Skeletal muscle cell (primary cell): ENCODE results near the gene PRM3.
"Not testable (repeated sequence)": the region's sequence is repeated elsewhere in the genome, so short reads cannot be mapped to it uniquely, and the experiment has no call there.

ENCODE experiments used
- DNase-seq: peaks from one replicate; pipeline ENCODE4 v3.0.0-alpha.2; 2010; ENCODE audit warnings: low read depth
- H3K4me3 ChIP-seq: 2 replicates; pipeline ENCODE4 v1.5.1; 2011; ENCODE audit warnings: low read depth, mild to moderate bottlenecking, control low read depth, low read length, moderate library complexity

PRM3 gene

DNA sequence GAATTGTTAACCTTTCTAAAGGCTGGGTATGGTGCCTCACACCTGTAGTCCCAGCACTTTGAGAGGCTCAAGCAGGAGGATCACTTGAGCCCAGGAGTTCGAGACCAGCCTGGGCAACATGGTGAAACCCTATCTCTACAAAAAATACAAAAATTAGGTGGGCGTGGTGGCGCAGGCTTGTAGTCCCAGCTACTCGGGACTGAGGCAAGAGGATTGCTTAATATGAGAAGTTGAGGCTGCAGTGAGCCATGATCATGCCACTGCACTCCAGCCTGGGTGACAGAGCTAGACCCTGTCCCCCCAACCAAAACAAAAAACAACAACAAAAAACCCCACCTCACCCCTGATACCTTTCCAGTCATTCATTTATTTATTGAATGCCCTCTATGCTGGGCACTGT is 16.3 kb upstream of the PRM3 start:
- DNase-seq, H3K4me3 ChIP-seq: not testable (repeated sequence)

DNA sequence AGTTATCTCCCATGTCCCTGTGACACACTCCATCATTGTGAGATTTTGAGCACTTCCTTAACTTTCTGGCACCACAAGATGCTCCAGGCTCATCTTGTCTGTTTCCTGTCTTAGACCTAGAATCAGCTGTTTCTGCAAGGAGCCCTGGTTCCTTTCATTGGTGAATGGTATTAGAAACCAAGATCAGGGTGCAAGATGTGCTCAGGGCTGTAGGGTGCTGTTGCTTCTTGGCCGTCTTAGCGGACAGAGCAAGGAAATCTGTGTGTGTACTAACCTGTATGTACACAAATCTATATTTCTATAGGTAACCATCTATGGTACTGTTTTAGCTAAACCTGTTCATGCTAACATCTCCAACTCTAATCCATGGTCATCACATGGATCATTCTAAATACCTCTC is 15.8 kb upstream of the PRM3 start:
- no peak overlapping the region for H3K4me3 ChIP-seq

DNA sequence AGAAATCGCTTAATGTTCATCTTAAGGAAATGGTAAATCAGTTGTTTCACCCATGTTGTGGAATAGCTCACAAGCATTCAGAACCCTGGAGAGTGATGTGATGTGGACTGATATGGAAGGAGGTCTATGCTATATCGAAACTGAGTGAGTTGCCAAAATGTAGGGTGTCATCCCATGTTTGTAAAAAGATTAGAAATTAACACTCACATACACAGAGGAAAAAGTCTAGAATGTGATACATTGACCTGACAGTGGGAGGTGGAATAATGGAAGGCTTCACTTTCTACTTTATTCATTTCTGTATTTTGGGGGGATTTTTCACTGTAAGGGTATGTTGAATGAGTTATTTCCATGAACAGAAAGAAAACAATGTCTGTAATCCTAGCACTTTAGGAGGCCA is 12.4 kb upstream of the PRM3 start:
- DNase-seq: no peak
- no peak overlapping the region for H3K4me3 ChIP-seq

More for the DNA sequence above, 15.8 kb upstream of the PRM3 start:
- DNase-seq: no peak

DNA sequence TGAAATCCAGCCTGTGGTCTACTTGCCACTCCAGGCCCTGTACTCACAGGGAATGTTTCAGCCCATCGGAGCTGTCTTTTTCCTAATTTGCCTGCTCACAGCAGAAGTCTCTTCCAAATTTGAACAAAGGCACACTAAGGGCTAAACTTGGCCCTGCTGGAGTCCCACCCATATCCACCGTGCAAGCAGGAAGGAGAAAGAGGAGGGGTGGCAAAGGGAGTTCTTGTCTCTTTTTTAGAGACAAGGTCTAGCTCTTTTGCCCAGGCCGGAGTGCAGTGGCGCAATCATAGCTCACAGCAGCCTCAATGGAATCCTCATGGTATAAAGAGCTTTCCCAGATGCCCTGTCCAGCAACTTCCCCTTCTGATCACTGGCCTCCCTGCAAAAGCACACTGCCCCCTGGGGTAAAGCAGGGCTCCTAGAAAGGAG is 10.4 kb upstream of the PRM3 start:
- no peak for DNase-seq
- no peak overlapping the region for H3K4me3 ChIP-seq

DNA sequence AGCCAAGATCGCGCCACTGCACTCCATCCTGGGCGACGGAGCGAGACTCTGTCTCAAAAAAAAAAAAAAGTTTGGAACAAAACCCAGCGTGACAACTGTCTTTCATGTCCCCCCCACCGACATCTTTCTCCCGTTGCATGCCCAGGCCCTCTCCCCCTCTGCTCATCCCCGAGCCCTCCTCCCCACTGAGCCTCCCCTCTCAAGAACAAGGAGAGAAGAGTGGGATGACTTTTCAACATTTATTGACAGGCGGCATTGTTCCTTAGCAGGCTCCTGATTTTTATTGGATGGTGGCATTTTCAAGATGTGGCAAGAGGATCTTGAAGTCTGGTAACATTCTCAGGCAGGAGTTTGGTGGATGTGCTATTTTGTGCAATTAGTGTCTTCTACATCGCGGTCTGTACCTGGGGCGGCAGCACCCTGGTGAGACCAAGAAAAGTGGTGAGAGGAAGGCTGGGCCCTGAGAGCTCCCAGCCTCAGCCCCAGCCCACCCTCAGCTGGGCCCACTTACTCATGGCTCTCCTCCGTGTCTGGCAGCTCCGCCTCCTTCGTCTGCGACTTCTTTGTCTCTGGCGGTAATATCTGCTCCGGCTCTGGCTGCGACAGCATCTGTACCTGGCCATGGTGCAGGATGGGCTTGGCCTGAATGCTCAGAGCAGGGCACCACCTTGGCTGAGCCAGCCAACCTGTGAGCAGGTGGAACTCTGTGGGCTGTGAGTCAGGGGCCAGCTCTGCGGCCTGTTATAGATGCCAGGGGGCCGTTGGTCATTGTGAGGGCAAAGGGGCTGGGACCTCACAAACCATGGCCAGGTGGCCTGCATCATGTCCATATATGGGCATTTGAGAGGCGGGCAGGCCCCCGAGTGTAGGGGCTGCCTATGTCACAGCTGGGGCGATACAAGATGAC is 7.4 kb upstream of the PRM3 start, which contains the start of gene PRM1:
Gene PRM1 (minus strand): TSS at position 715 of the 907 bp plus-strand sequence. CDS start 92 bp downstream, at position 623.
- no peak for DNase-seq
- no peak within 1 kb of the TSS for H3K4me3 ChIP-seq

DNA sequence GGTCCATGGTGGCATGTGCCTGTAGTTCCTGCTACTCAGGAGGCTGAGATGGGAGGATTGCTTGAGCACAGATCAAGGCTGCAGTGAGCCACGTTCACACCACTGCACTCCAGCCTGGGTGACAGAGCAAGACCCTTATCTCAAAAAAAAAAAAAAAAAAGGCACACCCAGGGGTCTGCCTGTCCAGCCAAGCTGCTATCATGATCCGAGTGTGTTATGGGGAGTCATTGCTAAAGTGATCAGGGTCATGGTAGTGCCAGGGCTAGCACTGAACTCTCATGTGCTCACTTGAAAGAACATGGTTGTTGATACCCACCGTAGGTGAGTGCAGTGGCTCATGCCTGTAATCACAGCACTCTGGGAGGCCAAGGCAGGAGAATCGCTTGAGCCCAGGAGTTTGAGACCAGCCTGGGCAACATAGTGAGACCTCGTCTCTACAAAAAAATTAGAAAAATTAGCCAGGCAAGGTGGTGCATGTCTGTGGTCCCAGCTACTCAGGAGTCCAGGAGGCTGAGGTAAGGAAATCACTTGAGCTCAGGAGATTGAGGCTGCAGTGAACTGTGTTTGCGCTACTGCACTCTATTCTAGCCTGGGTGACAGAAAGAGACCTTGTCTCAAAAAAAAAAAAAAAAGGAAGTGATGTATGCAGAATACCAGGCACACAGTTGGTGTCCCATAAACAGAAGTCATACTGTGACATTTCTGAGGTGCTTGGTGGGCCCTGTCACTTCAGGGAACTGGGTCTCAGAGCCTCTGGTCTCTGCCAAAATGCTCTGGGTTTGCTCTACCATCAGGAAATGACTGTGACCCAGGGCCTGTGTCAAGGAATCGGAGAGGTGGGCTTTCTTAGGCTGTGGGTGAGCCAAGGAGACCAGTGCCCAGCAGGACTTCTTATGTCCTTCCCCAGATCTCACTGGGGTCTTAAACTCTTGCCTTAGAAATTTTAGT is 5.5 kb upstream of the PRM3 start:
- H3K4me3 ChIP-seq: no peak overlapping the region
- no peak for DNase-seq

DNA sequence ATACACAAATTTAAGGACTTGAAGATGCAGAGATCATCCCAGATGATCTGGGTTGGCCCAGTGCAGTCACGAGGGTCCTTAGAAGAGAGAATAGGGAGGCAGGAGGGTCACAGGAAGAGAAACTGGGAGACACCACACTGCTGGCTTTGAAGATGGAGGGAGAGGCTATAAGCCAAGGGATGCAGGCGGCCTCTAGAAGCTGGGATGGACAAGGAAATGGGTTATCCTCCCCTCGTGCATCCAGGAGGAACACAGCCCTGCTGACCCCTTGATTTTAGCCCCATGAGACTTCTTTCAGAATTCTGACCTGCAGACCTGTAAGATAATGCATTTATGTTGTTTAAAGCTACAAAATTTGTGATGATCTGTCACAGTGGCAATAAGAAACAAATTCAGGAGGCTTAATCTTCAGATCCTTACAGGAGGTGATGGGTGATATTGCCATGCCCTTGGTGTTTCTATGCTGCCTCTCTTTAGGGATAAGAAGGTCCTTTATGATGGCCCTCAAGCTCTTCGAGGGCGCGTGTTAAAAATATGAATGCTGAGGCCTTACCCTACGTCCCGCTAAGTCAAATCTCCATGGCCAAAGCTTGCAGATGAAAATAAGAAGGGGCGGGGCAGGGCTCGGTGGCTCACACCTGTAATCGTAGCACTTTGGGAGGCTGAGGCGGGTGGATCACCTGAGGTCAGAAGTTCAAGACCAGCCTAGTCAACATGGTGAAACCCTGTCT is 4.3 kb upstream of the PRM3 start:
- DNase-seq: no peak
- no peak overlapping the region for H3K4me3 ChIP-seq

DNA sequence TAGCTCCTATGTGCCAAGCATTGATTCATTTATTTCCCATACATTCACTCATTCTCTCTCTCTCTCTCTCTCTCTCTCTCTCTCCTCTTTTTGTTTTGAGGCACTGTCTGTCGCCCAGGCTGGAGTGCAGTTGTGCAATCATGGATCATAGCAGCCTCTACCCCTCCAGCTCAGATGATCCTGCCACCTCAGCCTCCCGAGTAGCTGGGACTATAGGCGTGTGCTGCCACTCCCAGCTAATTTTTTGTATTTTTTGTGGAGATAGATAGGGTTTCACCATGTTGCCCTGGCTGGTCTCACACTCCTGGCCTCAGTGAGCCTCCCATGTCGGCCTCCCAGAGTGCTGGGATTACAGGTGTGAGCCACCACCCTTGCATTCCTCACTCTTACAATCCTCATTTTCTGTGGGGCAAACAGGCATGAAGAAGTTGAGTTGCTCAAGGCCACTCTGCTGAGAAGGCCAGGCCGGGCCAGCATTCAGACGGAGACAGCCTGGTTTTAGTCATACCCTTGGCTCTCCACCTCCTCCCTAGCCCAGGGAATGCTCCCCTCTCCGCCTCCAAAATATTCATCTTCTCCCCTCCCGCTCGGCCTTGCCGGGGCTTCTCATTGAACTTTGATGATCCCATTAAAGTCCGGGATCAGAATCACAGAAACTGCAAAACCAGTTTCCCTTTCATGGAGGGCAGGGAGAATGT is 3.6 kb upstream of the PRM3 start:
- no peak for DNase-seq

DNA sequence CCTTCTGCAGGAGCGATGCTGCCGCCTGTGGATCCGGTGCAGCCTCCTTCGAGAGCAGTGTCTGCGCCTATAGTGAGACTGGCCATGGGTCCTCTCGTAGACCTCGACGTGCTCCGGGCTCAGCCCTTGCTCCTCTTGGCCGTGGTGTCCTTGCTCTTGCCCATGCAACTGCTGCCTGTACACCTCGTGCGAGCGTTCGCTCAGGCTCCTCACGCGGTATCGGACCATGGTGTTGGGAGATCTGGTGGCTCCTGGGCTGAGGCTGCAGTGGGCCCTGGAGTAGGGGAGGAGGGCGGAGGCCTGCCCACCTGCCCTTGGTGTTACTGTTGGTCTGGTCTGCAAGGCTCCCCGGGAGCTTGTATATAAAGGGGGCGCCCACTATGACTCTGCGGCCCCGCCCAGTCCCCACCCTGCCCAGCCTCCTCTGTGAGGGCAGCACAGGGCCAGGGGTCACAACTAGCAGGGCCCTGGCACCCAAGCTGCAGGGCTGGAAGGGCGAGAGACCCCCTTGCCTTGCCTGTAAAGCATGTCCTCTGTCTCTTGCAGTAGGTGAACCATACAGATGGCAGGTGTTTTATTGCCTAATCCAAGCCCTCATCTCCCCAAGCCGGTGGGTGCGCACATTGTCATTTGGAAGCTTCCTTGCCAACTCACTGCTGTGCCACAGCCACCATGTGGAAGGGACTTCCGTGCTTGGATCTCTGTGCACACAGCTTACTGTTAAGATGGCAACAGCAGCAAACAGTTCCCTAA is 2.9 kb upstream of the PRM3 start, which contains the start of gene PRM2:
Gene PRM2 (minus strand): TSS at position 338 of the 753 bp plus-strand sequence. CDS start 110 bp downstream, at position 228.
- no peak within 1 kb of the TSS for H3K4me3 ChIP-seq
- no peak for DNase-seq

More for the DNA sequence above, 3.6 kb upstream of the PRM3 start:
- H3K4me3 ChIP-seq: no peak overlapping the region

DNA sequence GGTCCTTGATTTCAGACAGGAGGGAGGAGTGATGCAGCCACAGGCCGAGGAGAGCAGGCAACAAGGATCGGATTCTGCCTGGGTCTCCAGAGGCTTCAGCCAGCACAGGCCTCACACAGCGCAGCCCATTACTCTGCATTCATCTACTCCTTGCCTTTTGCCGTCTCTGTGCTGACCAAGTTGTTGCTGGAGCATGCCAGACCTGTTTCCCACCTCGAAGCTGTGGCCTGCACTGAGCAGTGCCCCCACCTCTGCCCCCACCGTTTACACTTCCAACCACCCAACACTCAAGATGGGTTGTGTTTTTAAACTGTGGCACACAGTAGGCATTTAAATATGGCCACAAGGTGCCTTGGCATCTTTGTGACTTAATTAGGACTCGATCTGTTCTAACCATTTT is 1.5 kb upstream of the PRM3 start:
- DNase-seq: no peak
- H3K4me3 ChIP-seq: no peak overlapping the region

DNA sequence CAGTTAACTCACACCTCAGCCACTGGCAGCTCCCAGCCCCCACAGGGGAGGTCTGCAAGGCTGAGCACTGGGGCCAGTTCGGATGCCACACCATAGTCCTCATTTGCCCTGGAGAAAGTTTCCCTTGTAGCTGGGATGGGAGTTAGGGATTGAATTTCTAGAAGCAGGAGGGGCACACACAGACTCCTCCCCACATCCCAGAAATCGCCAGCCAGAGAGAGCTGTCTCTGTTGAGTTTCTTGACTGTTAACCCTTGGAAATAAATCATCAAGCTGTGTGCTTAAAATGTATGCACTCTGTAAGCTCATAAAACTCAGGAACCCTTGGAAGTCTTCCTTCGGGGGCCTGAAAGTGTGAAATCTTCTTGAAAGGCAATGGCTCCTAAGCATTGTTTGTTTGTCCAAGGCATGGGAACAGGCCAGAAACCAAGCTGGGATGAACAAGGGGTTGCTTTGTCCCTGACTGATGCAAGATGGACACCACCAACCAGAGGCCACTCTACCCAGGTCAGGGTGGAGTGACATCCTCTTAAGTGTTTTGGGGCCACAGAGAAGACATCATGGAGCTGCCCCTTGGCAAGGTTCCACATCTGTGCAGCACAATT is 394 bp upstream of the PRM3 start:
- H3K4me3 ChIP-seq: no peak overlapping the region
- no peak for DNase-seq

DNA sequence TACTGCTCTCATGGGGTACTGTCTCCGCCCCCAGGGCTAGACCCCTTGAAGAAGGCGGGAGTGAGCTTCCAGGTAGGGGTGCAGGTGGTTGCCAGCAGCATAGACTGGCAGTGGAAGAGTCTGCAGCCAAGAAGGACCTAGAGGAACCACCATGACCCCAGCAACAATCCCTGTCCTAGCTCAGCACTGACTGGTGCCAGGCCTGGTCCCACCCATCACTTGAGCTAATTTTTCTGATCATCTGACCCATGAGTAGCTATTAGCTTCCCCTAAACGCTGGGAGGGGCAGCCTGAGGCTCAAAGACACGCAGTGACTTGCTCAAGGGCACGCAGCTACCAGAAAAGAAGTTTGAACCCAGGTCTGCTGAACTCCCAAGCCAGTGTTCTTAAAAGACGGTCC is 945 bp downstream of the PRM3 start:
- DNase-seq: no peak
- no peak overlapping the region for H3K4me3 ChIP-seq

DNA sequence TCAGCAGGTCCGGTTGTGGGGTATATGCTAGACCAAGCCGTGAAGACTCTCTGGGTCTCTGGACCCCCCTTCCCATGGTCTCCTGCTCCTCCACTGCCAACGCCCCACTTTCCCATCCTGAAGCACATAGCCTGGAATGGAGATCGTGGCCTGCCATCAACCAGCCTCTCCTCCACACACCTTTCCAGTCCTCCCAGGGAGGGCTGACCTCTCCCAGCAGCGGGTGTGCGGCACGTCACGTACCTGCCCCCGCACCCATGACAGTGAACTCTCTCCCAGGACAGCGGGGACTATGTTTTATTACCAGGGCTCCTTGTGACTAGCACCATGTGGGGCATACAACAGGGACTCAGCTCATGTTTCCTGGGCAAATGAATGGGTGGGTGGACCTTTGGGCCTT is 1.8 kb downstream of the PRM3 start:
- no peak overlapping the region for H3K4me3 ChIP-seq
- no peak for DNase-seq

DNA sequence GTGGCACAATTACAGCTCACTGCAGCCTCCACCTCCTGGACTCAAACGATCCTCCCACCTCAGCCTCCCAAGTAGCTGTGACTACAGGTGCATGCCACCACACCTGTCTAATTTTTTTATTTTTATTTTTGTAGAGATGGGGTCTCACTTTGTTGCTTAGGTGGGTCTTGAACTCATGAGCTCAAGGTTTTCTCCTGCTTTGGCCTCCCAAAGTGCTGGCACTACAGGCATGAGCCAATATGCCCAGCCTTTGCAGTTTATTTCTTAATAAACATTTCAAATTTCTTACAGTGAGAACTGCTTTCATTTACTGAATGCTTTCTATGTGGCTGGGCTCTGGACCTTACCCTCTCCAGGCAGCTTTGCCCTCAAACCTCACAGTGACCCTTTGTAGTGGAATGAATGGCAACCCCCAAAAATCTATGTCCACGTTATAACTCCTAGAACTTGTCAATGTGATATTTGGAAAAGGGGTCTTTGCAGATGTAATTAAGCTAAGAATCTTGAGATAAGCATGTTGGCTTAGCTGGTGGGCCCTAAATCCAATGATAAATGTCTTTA is 2.7 kb downstream of the PRM3 start:
- DNase-seq: no peak

DNA sequence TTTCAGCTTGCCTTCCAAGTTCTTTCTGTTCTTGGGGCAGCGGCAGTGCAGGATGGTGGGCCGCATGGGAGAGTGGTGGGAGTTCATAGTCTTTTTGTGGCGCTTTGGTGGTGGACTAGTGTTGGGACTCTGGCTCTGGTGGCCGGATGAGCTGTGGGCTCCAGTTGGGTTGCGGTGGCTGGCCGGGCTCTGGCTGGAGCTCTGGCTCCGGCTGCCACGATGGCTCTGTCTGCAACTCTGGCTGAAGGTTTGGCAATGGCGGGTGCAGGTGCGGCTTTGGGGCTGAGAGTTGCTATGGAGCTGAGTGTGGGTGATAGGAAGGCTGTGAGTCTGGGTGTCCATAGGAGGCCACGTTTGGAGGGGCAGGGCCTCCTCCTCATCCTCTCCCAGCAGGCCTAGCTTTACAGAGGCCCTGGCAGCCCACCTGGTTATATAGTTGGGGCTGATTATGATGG is 4.5 kb downstream of the PRM3 start, which contains the start of gene TNP2:
Gene TNP2 (minus strand): TSS at position 405 of the 455 bp plus-strand sequence. CDS start 63 bp downstream, at position 342.
- H3K4me3 ChIP-seq: no peak within 1 kb of the TSS
- DNase-seq: no peak

More for the DNA sequence above, 2.7 kb downstream of the PRM3 start:
- H3K4me3 ChIP-seq: no peak overlapping the region

DNA sequence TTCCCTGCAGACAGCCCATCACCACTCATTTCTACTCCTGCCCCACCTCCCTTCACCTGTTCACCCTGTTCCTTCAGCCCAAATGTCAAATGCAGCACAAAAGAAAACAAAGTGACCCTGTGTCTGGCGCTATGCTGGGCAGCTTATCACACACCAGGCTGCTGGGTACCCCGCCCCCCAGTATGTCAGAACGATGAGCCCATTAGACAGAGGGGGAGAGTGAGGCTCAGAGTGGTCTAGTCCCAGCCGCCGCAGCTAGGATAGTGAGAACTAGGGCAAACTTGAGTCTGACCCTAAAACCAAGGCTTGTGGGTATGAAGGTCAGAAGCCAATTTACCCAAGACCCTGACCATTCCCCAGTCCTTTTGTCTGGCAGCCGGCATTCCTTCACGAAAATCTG is 8.3 kb downstream of the PRM3 start:
- no peak overlapping the region for H3K4me3 ChIP-seq
- no peak for DNase-seq

DNA sequence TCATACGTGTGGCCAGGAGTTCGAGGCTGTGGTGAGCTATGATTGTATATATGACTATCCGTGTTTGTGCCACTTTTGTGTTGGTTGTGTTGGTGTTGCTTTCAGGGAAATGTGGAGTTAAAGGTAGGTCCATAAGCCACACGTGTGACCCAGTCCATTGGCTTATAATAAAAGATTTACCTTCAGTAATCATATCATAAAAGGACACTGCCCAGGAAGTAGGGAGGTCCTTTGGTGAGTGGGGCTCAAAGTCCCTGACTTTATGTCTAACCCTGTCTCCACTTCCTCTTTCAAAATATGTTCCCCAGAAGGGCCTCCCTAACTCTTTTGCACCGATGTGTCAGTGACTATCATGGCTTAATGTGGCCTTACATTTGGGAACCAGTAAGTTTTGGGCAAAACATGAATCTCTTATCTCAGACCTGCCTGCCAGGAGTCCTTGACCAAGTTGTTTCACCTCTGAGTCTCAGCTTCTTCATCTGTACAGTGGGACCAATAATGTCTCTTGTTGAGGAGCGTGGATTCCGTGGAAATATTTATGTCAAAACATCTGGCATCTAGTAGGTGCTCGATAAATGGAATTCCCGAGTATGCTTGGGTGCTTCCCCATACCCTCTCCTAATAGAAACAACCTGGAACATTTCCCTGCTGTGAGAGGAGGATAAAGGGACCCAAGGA is 9.1 kb downstream of the PRM3 start:
- DNase-seq: no peak
- no peak overlapping the region for H3K4me3 ChIP-seq
